GM19025 (cell line): ENCODE results near the gene KIF1B.
"Not testable (repeated sequence)": the region's sequence is repeated elsewhere in the genome, so short reads cannot be mapped to it uniquely, and the experiment has no call there.

ENCODE experiments used
- ATAC-seq: cut with Tn5 transposase; IDR thresholded peaks from one replicate; pipeline ENCODE4 v1.9.1; 2021; ENCODE audit warnings: mild to moderate bottlenecking, low read depth, moderate library complexity; ENCODE audit not compliant: unreplicated experiment

KIF1B gene

GRCh38 chr1:10379676-10380075 lies 169.3 kb downstream of the KIF1B start:
- ATAC-seq: no peak

- ATAC-seq: no peak
Measured at GRCh38 chr1:10380594-10381275, 170.4 kb downstream of the KIF1B start.

GRCh38 chr1:10383630-10384029 lies 173.3 kb downstream of the KIF1B start:
- ATAC-seq: no peak

GRCh38 chr1:10384219-10384618 lies 173.8 kb downstream of the KIF1B start:
- no peak for ATAC-seq

GRCh38 chr1:10386761-10387676 lies 176.6 kb downstream of the KIF1B start:
- no peak for ATAC-seq

GRCh38 chr1:10387677-10388386 lies 177.5 kb downstream of the KIF1B start:
- ATAC-seq: no peak

- ATAC-seq: no peak
Measured at GRCh38 chr1:10388387-10388715, 178.0 kb downstream of the KIF1B start.

GRCh38 chr1:10389271-10389973 lies 179.1 kb downstream of the KIF1B start:
- no peak for ATAC-seq

GRCh38 chr1:10396870-10397269 lies 186.5 kb downstream of the KIF1B start:
- no peak for ATAC-seq

- ATAC-seq: no peak
Measured at GRCh38 chr1:10398278-10398733, 187.9 kb downstream of the KIF1B start.

- ATAC-seq: peak; percentile 93
Measured at GRCh38 chr1:10398734-10399443, 188.5 kb downstream of the KIF1B start, which contains the start of gene PGD. Gene PGD (plus strand): TSS chr1:10399064. CDS start chr1:10399118, 54 bp downstream.

GRCh38 chr1:10399444-10399941 lies 189.1 kb downstream of the KIF1B start:
- ATAC-seq: no peak

- no peak for ATAC-seq
Measured at GRCh38 chr1:10400013-10400412, 189.6 kb downstream of the KIF1B start.

GRCh38 chr1:10401281-10401680 lies 190.9 kb downstream of the KIF1B start:
- ATAC-seq: no peak

- no peak for ATAC-seq
Measured at GRCh38 chr1:10402729-10403274, 192.4 kb downstream of the KIF1B start.

GRCh38 chr1:10407201-10407600 lies 196.8 kb downstream of the KIF1B start:
- no peak for ATAC-seq

GRCh38 chr1:10415211-10415930 lies 205.0 kb downstream of the KIF1B start:
- ATAC-seq: no peak

GRCh38 chr1:10415967-10416366 lies 205.6 kb downstream of the KIF1B start:
- not testable (repeated sequence) for ATAC-seq

GRCh38 chr1:10418741-10419140 lies 208.4 kb downstream of the KIF1B start:
- ATAC-seq: not testable (repeated sequence)
